Activated gamma-delta T cell (primary cell): ENCODE results near the gene KLHL22.

Experiments used
- DNase-seq: peaks from one replicate; lab custom pipeline; 2025; lab: John Stamatoyannopoulos, UW

The KLHL22 gene

GRCh38 chr22:20448630-20449029 lies 47.0 kb downstream of the KLHL22 start:
- no peak for DNase-seq

GRCh38 chr22:20446383-20446970 lies 49.1 kb downstream of the KLHL22 start:
- DNase-seq: no peak

GRCh38 chr22:20444325-20444724 lies 51.3 kb downstream of the KLHL22 start:
- DNase-seq: no peak

- no peak for DNase-seq
Measured at GRCh38 chr22:20442485-20443284, 52.9 kb downstream of the KLHL22 start.

GRCh38 chr22:20441631-20442484 lies 53.7 kb downstream of the KLHL22 start:
- no peak for DNase-seq

GRCh38 chr22:20440637-20441591 lies 54.7 kb downstream of the KLHL22 start:
- no peak for DNase-seq

GRCh38 chr22:20439928-20440575 lies 55.5 kb downstream of the KLHL22 start:
- DNase-seq: no peak

GRCh38 chr22:20439556-20439927 lies 56.1 kb downstream of the KLHL22 start:
- no peak for DNase-seq

GRCh38 chr22:20438678-20439492 lies 56.7 kb downstream of the KLHL22 start:
- DNase-seq: no peak

- DNase-seq: no peak
Measured at GRCh38 chr22:20438427-20438677, 57.2 kb downstream of the KLHL22 start.

- no peak for DNase-seq
Measured at GRCh38 chr22:20437613-20438426, 57.8 kb downstream of the KLHL22 start, which contains the start of gene SCARF2. SCARF2 (minus strand) TSS chr22:20437825; CDS start chr22:20437754, 71 bp downstream.

- DNase-seq: no peak
Measured at GRCh38 chr22:20436768-20437612, 58.6 kb downstream of the KLHL22 start.

- DNase-seq: no peak
Measured at GRCh38 chr22:20436307-20436767, 59.3 kb downstream of the KLHL22 start.

GRCh38 chr22:20435436-20436306 lies 59.9 kb downstream of the KLHL22 start:
- no peak for DNase-seq

GRCh38 chr22:20434773-20435172 lies 60.8 kb downstream of the KLHL22 start:
- DNase-seq: no peak

- DNase-seq: no peak
Measured at GRCh38 chr22:20434264-20434751, 61.3 kb downstream of the KLHL22 start.

GRCh38 chr22:20433686-20434241 lies 61.8 kb downstream of the KLHL22 start:
- DNase-seq: no peak
